ENCODE data around the gene UBE2B.

UBE2B gene

DNA sequence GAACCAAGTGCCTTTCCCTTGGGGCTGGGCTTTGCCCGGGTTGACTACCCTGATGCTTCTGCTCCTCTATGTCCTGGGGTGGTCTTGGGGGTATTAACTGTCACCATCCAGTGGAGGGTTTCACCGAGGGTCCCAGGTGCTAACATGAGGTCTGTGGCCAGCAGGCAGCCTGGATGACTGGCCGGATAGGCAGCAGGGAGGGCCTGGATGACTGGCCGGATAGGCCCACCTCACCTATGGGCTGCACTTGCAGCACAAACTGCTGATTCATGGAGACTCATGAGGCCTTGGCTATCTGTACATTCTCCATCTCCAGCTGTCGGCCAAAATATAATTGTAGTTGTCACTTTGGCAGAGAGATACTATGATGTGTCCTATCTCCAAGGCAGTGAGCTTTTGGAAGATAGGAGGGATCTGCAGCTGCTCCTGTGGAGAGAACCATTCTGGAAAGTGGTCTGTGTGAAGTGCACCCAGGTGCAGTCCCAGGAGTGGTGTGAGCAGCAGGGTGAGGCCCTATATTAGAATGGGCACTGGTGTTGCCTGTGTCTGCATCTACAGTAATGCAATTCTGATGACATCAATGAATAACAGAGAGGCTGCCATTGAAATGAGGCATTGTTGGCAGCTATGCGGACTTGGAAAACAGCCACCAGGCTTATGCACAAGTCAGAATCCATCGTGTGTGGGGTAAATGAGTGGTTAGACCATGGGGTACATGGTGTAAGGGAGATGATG lies 66.6 kb downstream of the UBE2B start:
- DNase-seq: peak; percentile 80

GRCh38 chr5:134438721-134439123 lies 67.4 kb downstream of the UBE2B start:
- no peak for DNase-seq

- peak; percentile 91 for DNase-seq
Measured at GRCh38 chr5:134439210-134439654, 67.9 kb downstream of the UBE2B start.

DNA sequence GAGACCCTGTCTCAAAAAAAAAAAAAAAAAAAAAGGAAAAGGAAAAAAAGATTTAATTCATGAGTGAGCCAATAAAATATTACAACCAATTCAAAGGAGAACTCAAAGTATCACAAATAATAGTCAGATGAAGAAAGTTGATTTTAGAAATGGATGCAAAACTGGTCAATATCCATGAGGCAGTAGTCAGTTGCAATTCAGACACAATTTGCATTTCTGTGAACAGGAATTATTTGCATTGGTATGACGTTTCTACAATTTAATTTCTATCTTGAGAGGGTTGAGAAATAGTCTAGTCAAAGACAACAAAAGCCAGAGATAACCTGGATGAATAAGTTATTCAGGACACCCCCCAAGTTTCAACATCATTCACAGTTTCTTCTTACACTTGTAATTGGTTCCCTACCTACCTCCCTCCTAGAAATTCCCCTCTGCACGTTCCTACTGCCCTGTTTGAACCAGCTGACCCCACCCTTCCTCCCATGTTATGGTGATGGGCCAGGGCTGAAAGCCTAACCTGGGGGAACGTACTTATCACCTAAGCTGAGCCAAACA lies 68.9 kb downstream of the UBE2B start:
- DNase-seq: no peak
